MM.1S (cell line): ENCODE measurements around the gene C12orf75.
A peak's percentile ranks its signal among the peaks of the same experiment; 100 is the strongest.

Experiments
- DNase-seq: peaks from one replicate; pipeline ENCODE4 v3.0.0-alpha.2; 2015
- H2AFZ ChIP-seq: fragments of 300-600 bp; sonication (generic); 2 replicates; pipeline ENCODE4 v1.6.0; 2016; ENCODE audit warnings: antibody characterized with exemption, low read length
- H3F3A ChIP-seq: fragments of 300-600 bp; sonication (generic); 2 replicates; pipeline ENCODE4 v1.6.1; 2016; ENCODE audit warnings: mild to moderate bottlenecking, antibody characterized with exemption, low read length, moderate library complexity, mixed read lengths; ENCODE audit not compliant: insufficient read depth
- H3K27ac ChIP-seq: fragments of 300-600 bp; sonication (generic); 2 replicates; pipeline ENCODE4 v1.5.1; 2016; ENCODE audit warnings: mild to moderate bottlenecking, low read length
- H3K27me3 ChIP-seq: fragments of 300-600 bp; sonication (generic); replicated peaks from 2 replicates; pipeline ENCODE4 v1.6.0; 2016; ENCODE audit warnings: low read length; ENCODE audit not compliant: insufficient read depth
- H3K36me3 ChIP-seq: fragments of 300-600 bp; sonication (generic); replicated peaks from 2 replicates; pipeline ENCODE4 v1.6.1; 2016; ENCODE audit warnings: mild to moderate bottlenecking, low read length, mixed read lengths; ENCODE audit not compliant: insufficient read depth
- H3K4me1 ChIP-seq: fragments of 300-600 bp; sonication (generic); 2 replicates; pipeline ENCODE4 v1.6.1; 2016; ENCODE audit warnings: low read length, mixed read lengths
- H3K4me2 ChIP-seq: fragments of 300-600 bp; sonication (generic); 2 replicates; pipeline ENCODE4 v1.6.0; 2016; ENCODE audit warnings: low read depth, low read length
- H3K4me3 ChIP-seq: fragments of 300-600 bp; sonication (generic); 2 replicates; pipeline ENCODE4 v1.5.1; 2016; ENCODE audit warnings: low read length, mixed read lengths
- H3K79me2 ChIP-seq: fragments of 300-600 bp; sonication (generic); 2 replicates; pipeline ENCODE4 v1.6.1; 2016; ENCODE audit warnings: mixed run types, low read length, mixed read lengths
- H3K9ac ChIP-seq: fragments of 300-600 bp; sonication (generic); 2 replicates; pipeline ENCODE4 v1.6.1; 2016; ENCODE audit warnings: low read length, mixed read lengths
- H3K9me2 ChIP-seq: fragments of 300-600 bp; sonication (generic); replicated peaks from 2 replicates; pipeline ENCODE4 v1.6.1; 2016; ENCODE audit warnings: mild to moderate bottlenecking, low read length, mixed read lengths; ENCODE audit not compliant: insufficient read depth
- H3K9me3 ChIP-seq: fragments of 300-600 bp; sonication (generic); replicated peaks from 2 replicates; pipeline ENCODE4 v1.6.1; 2016; ENCODE audit warnings: mild to moderate bottlenecking, low read length, mixed read lengths; ENCODE audit not compliant: insufficient read depth
- H4K20me1 ChIP-seq: fragments of 300-600 bp; sonication (generic); 2 replicates; pipeline ENCODE4 v1.6.1; 2016; ENCODE audit warnings: mild to moderate bottlenecking, low read length, moderate library complexity, mixed read lengths; ENCODE audit not compliant: insufficient read depth
- EZH2 ChIP-seq: fragments of 300-600 bp; sonication (generic); optimal IDR thresholded peaks from 2 replicates; pipeline ENCODE3; 2017; ENCODE audit warnings: low read depth, mild to moderate bottlenecking, antibody characterized with exemption, low read length, mixed read lengths
- EZH2phosphoT487 ChIP-seq: fragments of 300-600 bp; sonication (generic); IDR thresholded peaks from 2 replicates; pipeline ENCODE4 v1.6.1; 2018; ENCODE audit warnings: antibody characterized with exemption, low read length
- TF ChIP-seq, protein P1 (sequence below): fragments of 300-600 bp; sonication (generic); IDR thresholded peaks from 2 replicates; pipeline ENCODE4 v1.5.1; 2016; ENCODE audit warnings: antibody characterized with exemption, low read length, mixed read lengths

Gene C12orf75

DNA sequence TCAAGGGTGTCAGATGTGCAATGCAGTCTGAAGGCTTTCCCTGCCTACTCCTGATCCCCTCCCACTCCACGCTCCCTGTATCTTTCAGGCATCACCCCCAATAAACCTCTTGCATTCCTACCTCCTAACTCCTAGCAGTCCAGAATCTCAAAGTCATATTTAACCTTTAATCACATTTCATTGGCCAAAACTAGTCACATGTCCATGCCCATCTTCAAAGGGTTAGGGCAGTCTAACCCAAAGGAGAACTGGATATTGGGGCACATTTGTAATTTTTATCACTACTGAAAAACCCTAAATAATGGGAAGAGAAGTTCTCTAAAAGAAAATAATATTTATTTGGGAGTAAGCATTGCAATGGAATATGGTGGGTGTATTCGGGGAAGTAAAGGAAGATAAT lies 5.4 kb upstream of the C12orf75 start:
- peaks cover 12% of the 10 kb centered on the region for H3F3A ChIP-seq
- no peak for DNase-seq
- no peaks in the 10 kb centered on the region for H3K36me3 ChIP-seq
- no peaks in the 10 kb centered on the region for H3K79me2 ChIP-seq
- H2AFZ ChIP-seq: no peak overlapping the region
- H3K27ac ChIP-seq: no peak overlapping the region
- H3K9ac ChIP-seq: no peak overlapping the region
- no peak overlapping the region for H3K4me2 ChIP-seq
- H3K9me3 ChIP-seq: no peaks in the 10 kb centered on the region
- peaks cover 7% of the 10 kb centered on the region; the same call in 1 of the 2 replicates for H3K4me1 ChIP-seq
- H3K9me2 ChIP-seq: no peaks in the 10 kb centered on the region
- H3K4me3 ChIP-seq: no peak overlapping the region
- H4K20me1 ChIP-seq: no peaks in the 10 kb centered on the region
- H3K27me3 ChIP-seq: no peaks in the 10 kb centered on the region
- TF ChIP-seq, protein P1, sequence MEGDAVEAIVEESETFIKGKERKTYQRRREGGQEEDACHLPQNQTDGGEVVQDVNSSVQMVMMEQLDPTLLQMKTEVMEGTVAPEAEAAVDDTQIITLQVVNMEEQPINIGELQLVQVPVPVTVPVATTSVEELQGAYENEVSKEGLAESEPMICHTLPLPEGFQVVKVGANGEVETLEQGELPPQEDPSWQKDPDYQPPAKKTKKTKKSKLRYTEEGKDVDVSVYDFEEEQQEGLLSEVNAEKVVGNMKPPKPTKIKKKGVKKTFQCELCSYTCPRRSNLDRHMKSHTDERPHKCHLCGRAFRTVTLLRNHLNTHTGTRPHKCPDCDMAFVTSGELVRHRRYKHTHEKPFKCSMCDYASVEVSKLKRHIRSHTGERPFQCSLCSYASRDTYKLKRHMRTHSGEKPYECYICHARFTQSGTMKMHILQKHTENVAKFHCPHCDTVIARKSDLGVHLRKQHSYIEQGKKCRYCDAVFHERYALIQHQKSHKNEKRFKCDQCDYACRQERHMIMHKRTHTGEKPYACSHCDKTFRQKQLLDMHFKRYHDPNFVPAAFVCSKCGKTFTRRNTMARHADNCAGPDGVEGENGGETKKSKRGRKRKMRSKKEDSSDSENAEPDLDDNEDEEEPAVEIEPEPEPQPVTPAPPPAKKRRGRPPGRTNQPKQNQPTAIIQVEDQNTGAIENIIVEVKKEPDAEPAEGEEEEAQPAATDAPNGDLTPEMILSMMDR: no peak
- TF ChIP-seq EZH2phosphoT487 (no peak), EZH2 (no peak)

DNA sequence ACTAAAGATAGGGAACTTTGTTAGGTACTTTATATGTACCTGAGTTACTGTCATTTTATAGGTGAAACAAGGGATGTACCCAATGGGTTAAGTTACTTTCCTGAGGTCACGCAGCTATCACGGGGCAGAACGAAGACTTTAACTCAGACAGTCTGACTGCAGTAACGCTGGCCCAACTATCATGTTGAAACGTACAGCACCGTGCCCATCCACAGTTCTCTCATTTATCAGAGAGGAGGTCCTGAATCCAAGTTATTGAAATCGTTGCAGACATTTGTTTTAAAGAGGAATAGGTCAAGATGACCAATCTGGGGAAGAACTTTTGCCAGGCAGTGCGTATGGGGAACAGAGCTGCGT lies 587 bp upstream of the C12orf75 start:
- peaks cover 14% of the 10 kb centered on the region; the same call in 1 of the 2 replicates for H3K4me1 ChIP-seq
- peak overlapping the region; percentile 42; the same call in 1 of the 2 replicates for H3K9ac ChIP-seq
- H3K4me2 ChIP-seq: peak overlapping the region; percentile 90
- H3K36me3 ChIP-seq: no peaks in the 10 kb centered on the region
- no peak for TF ChIP-seq EZH2phosphoT487
- peaks cover 21% of the 10 kb centered on the region for H3F3A ChIP-seq
- peak; percentile 45 for DNase-seq
- H3K9me2 ChIP-seq: no peaks in the 10 kb centered on the region
- peak overlapping the region; percentile 54 for H3K27ac ChIP-seq
- peak overlapping the region; percentile 92 for H2AFZ ChIP-seq
- H3K27me3 ChIP-seq: no peaks in the 10 kb centered on the region
- no peaks in the 10 kb centered on the region for H4K20me1 ChIP-seq
- H3K79me2 ChIP-seq: peaks cover 36% of the 10 kb centered on the region
- H3K4me3 ChIP-seq: peak overlapping the region; percentile 70
- H3K9me3 ChIP-seq: no peaks in the 10 kb centered on the region

DNA sequence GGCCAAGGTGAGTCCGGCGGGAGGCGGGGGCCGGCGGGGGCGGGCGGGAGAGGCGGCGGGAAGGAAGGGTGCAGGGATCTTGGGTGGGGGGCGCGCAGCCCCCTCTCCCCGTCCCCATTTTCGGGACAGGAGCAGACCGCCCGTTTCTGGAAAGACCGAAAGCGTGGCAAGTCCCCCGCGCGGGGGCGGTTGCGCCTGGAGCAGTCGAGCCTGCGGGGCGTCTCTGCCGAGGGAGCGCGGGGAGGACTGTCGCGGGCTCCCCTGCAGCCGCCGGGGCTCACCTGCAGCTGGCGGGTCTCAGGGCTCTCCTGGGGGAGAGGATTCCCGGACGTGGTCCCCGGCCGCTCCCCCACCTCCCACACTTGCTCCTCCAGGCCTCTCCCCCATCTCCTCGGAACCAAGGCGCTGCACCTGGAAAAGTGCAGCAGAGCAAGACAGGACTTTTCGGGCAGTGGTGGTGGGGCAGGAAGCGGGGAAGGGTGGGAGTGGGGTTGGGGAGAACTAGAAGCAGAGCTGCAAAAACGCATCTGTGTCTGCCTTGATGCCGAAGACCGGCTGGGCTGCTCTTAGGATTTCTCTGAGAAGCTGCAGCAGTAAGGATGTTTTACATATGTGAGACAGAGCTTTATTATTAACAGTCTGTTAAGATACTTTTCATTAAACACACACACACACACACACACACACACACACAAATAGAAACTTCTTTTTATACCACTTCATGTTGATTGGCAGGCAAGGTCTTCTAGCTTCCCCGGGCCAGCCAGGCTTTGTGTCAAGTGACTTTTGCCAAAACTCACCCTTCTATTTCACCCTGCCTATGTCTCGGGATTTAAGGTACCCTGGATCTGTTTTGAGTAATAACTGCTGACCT lies 677 bp downstream of the C12orf75 start:
- Histone ChIP-seq H3K27ac (peak overlapping the region; percentile 35; the same call in 1 of the 2 replicates), H3K79me2 (peaks cover 48% of the 10 kb centered on the region), H3F3A (peaks cover 21% of the 10 kb centered on the region), H3K9ac (peak overlapping the region; percentile 56; the same call in 1 of the 2 replicates), H3K4me1 (peaks cover 14% of the 10 kb centered on the region; the same call in 1 of the 2 replicates), H4K20me1 (no peaks in the 10 kb centered on the region), H3K36me3 (no peaks in the 10 kb centered on the region), H3K27me3 (no peaks in the 10 kb centered on the region), H3K4me3 (peak overlapping the region; percentile 80), H3K4me2 (peak overlapping the region; percentile 57), H3K9me2 (no peaks in the 10 kb centered on the region), H3K9me3 (no peaks in the 10 kb centered on the region), H2AFZ (peak overlapping the region; percentile 76)
- TF ChIP-seq, protein P1: no peak
- TF ChIP-seq EZH2 (no peak), EZH2phosphoT487 (no peak)
- DNase-seq: peak; percentile 33
